ENCODE data around the gene CORO2B.

The CORO2B gene

DNA sequence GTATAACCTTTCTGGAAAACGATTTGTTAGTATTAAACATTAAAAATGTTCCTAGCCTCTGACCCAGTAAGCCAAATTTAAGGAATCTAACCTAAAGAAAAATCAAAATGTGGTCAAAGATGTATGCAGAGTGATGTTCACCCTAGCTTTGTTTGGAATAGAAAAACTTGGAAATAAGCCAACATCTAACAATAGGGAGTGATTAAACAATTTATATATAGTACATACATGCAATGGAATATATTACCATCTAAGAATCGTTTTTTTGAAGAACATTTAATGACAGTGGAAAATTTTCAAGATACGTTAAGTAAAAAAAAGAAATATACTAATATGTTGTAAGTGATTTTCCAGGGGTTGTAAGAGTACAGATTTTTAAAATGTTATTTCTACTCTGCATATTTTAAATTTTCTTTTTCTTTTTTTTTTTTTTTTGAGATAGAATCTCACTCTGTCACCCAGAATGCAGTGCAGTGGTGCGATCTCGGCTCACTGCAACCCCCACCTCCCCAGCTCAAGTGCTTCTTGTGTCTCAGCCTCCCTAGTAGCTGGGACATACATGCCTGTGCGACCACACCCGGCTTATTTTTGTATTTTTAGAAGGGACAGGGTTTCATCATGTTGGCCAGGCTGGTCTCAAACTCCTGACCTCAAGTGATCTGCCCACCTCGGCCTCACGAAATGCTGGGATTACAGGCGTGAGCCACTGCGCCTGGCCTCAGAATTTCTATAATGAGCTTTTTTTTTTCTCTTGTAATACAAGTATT is 187.0 kb downstream of the CORO2B start:
- no peak overlapping the region for H3K4me3 ChIP-seq (ENCODE audit: low read depth, low read length)

GRCh38 chr15:68767833-68768232 is 189.0 kb downstream of the CORO2B start:
- DNase-seq (ENCODE audit: low read depth) = no peak
- TF ChIP-seq, protein P1, sequence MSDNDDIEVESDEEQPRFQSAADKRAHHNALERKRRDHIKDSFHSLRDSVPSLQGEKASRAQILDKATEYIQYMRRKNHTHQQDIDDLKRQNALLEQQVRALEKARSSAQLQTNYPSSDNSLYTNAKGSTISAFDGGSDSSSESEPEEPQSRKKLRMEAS (IDR thresholded peaks at IDR 0.05; ENCODE audit: low read depth, low read length) = no peak
- no peak for TF ChIP-seq POLR2A (IDR thresholded peaks at IDR 0.05; ENCODE audit: extremely low read depth, insufficient read length)
- TF ChIP-seq CTCF (IDR thresholded peaks at IDR 0.05; ENCODE audit: low read depth, low read length) = no peak
- TF ChIP-seq MYC (IDR thresholded peaks at IDR 0.05; ENCODE audit: low read depth, low read length) = no peak
- no peak overlapping the region for H3K4me3 ChIP-seq (ENCODE audit: low read depth, low read length)

More for the DNA sequence above, 187.0 kb downstream of the CORO2B start:
- TF ChIP-seq CTCF (IDR thresholded peaks at IDR 0.05; ENCODE audit: low read depth, low read length) = no peak
- TF ChIP-seq, protein P1 (IDR thresholded peaks at IDR 0.05; ENCODE audit: low read depth, low read length) = no peak
- DNase-seq (ENCODE audit: low read depth) = no peak

DNA sequence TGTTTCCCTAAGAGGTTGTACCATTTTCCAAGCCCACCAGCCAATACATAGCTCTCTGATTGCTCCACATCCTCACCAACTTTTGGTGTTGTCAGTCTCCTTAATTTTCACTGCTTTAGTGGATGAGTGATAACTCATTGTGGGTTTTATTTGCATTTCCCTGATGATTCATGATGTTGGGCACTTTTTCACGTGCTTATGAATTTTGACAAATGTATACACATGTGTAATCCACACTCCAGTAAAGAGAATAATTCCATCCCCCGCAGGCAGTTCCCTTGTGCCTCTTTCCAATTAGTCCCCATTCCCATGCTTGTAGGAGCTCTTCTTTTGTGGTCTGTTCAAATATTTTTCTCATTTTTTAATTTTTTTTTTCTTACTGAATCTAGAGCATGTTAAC is 189.5 kb downstream of the CORO2B start:
- DNase-seq (ENCODE audit: low read depth) = no peak
- no peak overlapping the region for H3K4me3 ChIP-seq (ENCODE audit: low read depth, low read length)
- TF ChIP-seq, protein P1 (IDR thresholded peaks at IDR 0.05; ENCODE audit: low read depth, low read length) = 0 out of 2 replicates have a peak, but pooled peaks have one; percentile 17
- TF ChIP-seq POLR2A (IDR thresholded peaks at IDR 0.05; ENCODE audit: extremely low read depth, insufficient read length) = no peak

DNA sequence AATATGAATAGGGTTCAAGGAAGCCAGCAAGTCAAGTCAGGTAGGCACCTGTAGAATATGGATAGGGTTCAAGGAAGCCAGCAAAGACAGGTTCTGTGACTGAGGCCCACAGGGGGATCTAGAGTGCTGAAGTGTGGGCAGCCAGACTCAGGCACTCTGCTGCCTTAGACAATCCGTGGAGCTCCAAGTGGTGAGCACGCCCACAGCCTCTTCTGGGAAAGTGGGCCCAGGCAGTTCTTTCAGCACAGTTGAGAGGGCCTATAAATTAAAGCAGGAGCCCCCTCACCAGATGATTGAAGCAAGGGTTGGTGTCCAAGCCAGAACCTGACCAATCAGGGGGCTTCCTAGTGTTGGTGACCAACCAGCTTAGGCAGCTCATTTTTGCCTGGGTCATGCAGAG is 190.9 kb downstream of the CORO2B start:
- TF ChIP-seq CTCF (IDR thresholded peaks at IDR 0.05; ENCODE audit: low read depth, low read length) (no peak), POLR2A (IDR thresholded peaks at IDR 0.05; ENCODE audit: extremely low read depth, insufficient read length) (no peak), MYC (IDR thresholded peaks at IDR 0.05; ENCODE audit: low read depth, low read length) (no peak)
- TF ChIP-seq, protein P1 (IDR thresholded peaks at IDR 0.05; ENCODE audit: low read depth, low read length) = no peak
- H3K4me3 ChIP-seq (ENCODE audit: low read depth, low read length) = no peak overlapping the region
- no peak for DNase-seq (ENCODE audit: low read depth)

DNA sequence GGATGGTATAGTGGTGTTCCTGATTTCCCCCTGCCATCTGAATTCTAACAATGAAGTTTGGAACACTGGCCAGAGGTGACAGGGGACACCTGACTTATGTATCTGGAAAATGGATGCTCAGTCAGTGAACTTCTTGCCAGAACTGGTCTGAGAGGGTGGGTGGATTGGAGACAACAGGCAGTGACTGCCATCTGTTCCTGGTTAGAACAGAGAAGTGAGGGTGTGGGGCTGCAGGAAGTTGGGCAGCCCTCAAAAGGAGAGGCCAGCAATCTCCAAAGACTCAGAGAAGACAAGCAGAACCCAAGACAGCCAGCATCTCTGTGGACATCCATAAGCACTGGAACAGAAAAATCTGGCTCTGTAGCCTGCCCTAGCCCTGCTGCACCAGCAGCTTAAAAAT is 191.4 kb downstream of the CORO2B start:
- H3K4me3 ChIP-seq (ENCODE audit: low read depth, low read length) = no peak overlapping the region
- no peak for TF ChIP-seq POLR2A (IDR thresholded peaks at IDR 0.05; ENCODE audit: extremely low read depth, insufficient read length)
- DNase-seq (ENCODE audit: low read depth) = no peak

DNA sequence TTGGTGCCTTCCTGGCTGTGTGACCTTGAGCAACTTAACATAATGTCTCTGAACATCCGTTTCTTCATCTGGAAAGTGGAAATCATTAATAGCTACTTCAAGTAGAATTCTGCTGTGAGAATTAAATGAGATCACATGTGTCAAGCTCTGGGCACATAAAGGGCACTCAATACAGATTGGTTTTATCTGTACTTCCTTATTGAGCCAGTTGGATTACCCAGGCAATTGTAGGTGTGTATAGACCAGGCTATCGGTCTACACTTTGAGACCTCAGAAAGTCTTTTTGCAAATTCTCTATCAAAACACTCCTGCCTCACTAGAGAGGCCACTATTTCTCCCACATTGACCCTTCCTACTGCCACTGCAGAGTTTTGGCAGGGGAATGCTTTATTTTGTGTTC is 194.2 kb downstream of the CORO2B start:
- H3K4me3 ChIP-seq (ENCODE audit: low read depth, low read length) = no peak overlapping the region
- TF ChIP-seq POLR2A (IDR thresholded peaks at IDR 0.05; ENCODE audit: extremely low read depth, insufficient read length) (no peak), MYC (IDR thresholded peaks at IDR 0.05; ENCODE audit: low read depth, low read length) (no peak), CTCF (IDR thresholded peaks at IDR 0.05; ENCODE audit: low read depth, low read length) (no peak)
- TF ChIP-seq, protein P1 (IDR thresholded peaks at IDR 0.05; ENCODE audit: low read depth, low read length) = no peak
- DNase-seq (ENCODE audit: low read depth) = no peak

- DNase-seq (ENCODE audit: low read depth) = no peak
- TF ChIP-seq, protein P1 (IDR thresholded peaks at IDR 0.05; ENCODE audit: low read depth, low read length) = no peak
- TF ChIP-seq POLR2A (IDR thresholded peaks at IDR 0.05; ENCODE audit: extremely low read depth, insufficient read length) = no peak
- TF ChIP-seq MYC (IDR thresholded peaks at IDR 0.05; ENCODE audit: low read depth, low read length) = no peak
- no peak for TF ChIP-seq CTCF (IDR thresholded peaks at IDR 0.05; ENCODE audit: low read depth, low read length)
- H3K4me3 ChIP-seq (ENCODE audit: low read depth, low read length) = no peak overlapping the region
These were observed 195.3 kb downstream of the CORO2B start for GRCh38 chr15:68774120-68774519.
